Measurements from ENCODE around the gene KPTN.

Gene KPTN

DNA sequence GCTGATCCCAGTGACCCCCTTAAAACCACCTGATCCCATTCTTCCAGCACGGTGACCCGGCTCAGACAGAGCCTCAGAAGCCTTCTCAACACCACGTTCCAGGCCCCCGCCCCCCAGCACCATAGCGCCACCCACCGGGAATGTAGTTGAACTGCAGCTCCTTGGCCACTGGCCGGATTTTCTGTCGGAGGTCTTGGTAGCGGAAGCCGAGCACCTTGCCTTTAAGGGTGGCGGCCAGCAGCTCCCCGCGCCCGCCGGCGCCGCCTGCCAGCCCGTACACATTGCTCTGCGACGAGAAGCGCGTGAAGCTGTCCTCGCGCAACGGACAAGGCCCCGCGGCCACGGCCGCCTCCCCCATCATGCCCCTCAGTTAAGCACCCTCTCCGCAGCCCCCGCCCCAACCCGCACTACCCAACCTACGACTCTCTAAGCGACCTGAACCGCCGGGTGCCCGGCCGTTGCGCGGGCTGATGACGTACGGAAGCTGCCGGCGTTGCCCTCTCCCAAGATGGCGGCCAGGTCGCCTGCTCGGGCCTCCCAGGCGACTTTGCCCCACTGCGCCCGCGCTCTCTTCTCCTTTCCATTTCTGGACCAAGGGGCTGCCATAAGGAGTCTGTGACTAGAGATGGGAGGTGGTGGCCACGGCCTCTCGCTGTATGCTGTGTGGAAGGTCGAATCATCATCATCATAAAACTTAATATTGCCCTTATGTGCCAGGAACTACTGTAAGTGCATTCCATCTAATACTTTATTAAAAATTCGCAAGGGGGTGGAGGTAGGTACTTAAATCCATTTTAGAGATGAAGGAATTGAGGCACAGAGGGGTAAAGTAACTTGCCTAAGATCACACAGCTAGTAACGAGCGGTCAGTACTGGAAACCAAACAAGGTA is at the start of gene KPTN:
Gene KPTN, minus strand, starts transcription at position 420 of the 891 bp plus-strand sequence. Its CDS starts 59 bp downstream, at position 361.
- no peak for FAIRE-seq

- no peak for FAIRE-seq
Measured at GRCh38 chr19:47531640-47532387, 47.8 kb upstream of the KPTN start.

GRCh38 chr19:47529018-47529742 is 45.2 kb upstream of the KPTN start:
- FAIRE-seq: no peak

DNA sequence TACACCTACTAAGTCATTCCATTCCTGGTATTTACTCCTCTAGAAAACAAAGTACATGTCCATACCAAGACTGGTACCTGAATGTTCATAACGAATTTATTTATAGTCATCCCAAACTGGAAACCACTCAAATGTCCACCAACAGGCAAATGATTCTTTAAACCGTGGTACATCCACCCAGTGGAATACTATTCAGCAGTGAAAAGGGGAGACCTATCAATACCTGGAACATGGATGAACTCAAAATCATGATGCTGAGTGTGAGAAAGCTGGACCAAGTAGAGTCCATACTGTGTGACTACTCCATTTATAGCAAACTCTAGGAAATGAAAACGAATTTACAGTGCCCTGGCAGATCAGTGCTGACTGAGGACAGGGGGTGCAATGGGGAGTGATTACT is 42.8 kb upstream of the KPTN start:
- FAIRE-seq: no peak

GRCh38 chr19:47523473-47523872 is 39.5 kb upstream of the KPTN start:
- no peak for FAIRE-seq

- FAIRE-seq: no peak
Measured at GRCh38 chr19:47521473-47522180, 37.6 kb upstream of the KPTN start.

DNA sequence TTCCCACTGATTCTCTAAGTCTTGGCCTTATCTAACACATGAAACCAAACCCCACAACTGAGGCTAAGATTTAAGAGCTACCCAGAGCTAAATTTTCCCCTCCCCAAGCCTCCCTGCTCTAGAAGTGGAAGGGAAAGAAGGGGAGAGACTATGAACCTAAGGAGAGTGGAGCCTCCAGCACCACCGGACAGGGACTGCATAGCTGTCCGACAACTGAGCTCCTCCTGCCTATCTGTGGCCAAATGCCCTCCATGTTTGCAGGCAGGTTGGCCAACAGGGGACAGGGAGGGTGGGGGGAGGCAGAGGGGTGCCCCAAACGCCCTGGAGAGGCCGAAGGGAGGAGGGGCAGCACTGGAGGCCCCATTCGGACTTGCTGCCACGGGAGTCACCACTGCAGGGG is 36.8 kb upstream of the KPTN start:
- no peak for FAIRE-seq

DNA sequence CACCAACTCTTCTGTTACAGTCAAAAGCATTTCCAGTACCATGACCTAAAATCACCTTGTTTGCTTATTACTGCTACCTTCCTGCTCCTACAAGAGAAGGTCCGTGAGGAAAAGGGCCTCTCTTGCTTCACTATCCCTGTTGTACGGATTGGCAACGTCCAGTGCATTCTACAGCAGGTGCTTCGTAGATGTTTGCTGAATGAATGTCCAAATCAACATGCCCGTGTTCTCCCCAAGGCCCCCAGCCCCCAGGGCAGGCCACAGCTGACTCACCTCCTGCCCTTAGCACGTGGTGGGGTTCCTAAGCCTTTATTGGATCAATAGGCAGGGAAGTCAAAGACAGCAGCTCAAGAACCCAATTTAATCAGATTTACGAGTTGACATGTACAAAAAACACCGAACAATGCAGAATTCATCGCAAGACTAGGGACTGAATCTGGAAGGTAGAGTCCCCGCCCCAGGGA is 36.4 kb upstream of the KPTN start:
- no peak for FAIRE-seq

DNA sequence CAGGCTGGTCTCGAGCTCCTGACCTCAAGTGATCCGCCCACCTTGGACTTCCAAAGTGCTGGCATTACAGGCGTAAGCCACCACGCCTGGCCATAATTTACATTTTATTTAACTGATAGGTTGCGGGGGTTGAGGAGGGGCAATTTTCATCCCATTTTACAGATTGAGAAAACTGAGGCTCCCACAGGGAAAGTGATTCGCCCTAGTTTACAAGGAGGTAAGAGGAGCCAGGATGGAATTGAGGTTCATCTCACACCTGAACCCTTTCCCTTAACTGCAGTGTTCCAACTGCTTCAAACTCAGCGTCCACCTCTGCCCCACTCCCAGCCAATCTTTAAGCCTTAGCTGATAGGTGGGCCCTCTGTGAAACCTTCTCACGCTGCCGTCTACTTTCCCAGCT is 34.8 kb upstream of the KPTN start:
- no peak for FAIRE-seq

DNA sequence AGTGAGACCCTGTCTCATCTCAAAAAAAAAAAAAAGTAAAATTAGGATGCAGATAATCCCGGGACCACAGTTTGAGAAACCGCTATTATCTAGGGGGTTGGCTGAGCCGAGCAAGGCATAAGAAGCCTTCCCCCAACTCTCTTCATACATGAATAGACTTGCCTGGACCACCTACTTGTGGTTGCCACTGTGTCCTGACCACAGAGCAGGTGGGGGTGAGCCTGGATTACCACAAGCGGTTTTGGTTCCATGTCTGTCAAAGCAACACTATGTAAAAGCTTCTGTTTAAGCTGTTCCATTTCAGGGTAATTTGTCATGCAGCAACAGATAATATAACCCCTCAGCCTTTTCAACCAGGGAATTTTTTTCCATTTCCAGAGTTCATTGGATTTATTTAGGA is 34.1 kb upstream of the KPTN start:
- no peak for FAIRE-seq

DNA sequence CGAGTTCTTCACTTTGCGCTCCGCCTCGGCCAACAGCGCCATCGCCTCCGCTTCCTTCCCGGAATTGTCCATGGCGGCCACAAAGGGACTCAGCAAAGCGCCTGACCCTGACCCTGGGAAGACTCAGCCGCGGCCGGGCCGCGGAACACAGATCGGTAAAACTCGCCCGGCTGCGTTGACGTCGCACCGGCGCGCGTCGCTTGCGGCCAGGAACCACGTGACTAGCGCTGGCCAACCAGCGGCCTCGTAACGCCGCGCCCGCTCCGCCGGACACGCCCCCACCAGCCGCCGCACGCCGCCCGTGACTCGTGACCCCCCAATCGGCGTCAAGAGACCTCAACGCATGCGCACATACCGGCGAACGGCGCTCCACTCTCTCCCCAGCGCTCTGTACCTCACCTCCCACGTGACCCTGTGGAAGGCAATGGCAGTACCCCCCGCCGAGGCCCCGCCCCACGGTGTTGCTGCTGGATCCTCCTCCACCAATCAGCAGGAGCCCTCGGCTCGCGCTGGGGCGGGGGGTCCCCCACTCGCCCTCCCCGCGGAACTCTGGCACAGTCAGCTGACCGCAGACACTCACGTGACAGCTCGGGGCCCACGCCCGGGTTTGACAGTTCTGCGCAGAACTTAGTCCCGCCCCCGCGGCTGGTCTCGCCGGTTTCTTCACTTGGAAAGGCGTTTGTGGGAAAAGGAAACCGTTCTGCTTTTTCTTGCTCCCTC is 31.0 kb upstream of the KPTN start, which contains the start of gene NAPA:
Gene NAPA, minus strand, starts transcription at position 195 of the 720 bp plus-strand sequence. Its CDS starts 123 bp downstream, at position 72.
- FAIRE-seq: peak; percentile 99

GRCh38 chr19:47514151-47514868 is 30.3 kb upstream of the KPTN start:
- FAIRE-seq: no peak

DNA sequence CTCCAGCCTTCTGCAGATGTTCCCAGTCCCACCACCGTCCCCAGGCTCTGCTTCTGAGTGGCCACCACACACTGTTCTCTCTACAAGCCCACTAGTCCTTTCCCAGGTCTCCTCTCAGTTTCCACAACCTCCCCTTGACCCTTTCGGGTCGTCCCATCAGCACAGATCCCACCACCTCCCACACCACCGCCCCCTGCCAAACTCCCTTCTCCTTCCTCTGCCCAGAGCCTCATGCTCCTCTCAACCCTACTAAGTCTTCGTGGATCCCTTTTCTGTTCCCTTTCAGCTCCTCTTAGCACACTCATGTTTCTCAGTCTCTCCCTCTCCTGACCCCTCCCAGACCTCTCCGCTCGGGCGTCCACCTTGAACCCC is 28.9 kb upstream of the KPTN start:
- no peak for FAIRE-seq

- no peak for FAIRE-seq
Measured at GRCh38 chr19:47512183-47512947, 28.3 kb upstream of the KPTN start.

DNA sequence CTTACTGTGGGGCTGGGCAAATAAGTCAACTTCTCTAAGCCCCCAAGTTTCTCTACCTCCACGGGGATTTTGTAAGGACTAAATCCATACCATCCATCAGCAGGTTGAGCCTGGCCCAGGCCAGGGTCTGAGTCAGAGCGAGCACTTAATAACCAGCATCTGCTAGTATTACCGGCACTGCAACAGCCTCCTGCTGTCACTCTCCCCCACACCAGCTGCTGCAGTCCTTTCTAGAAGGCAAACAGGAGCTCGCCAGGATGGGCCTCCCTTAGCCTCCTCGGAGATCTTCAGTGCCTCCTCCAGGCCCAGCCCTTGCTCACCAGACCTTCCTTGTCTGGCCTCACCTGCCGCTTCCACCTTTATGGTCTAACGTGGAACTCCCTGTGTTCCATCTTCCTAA is 27.7 kb upstream of the KPTN start:
- no peak for FAIRE-seq

- no peak for FAIRE-seq
Measured at GRCh38 chr19:47511128-47511517, 27.1 kb upstream of the KPTN start.

- FAIRE-seq: no peak
Measured at GRCh38 chr19:47510516-47511127, 26.6 kb upstream of the KPTN start.

DNA sequence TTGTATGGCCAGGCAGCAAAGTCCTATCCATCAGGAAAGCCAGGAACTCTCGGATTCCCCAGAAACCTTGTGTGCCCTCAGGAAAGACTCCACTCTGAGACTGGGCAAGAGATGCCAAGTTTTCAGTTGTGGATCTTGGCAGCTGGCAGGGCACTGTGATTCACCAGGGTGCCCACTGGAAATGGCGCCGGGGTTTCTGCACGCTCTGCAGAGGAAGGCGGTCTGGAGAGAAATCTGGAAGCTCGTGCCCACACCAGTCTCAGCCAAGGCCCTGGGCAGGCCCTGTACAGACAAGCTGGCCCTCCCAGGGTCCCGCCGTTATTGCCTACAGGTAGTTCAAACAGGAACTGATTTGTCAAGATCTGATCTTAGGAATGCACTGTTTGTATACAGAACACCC is 26.0 kb upstream of the KPTN start:
- no peak for FAIRE-seq

- FAIRE-seq: no peak
Measured at GRCh38 chr19:47509170-47509847, 25.3 kb upstream of the KPTN start.

Data from G401.6 (cell line).